Measurements from ENCODE around the gene HOXD4. TPM values are rescaled to one million over a fixed set of nuclear protein-coding genes. Genes with fewer than 3 reads are reported as not detected.

The HOXD4 gene
- total and polyA plus RNA-seq, 2 donors, result 0.09 to 1.0 TPM

Other genes starting within 250 kb of the HOXD4 start
- 23.5 TPM for gene LNPK, start 149.3 kb upstream of the HOXD4 start, total RNA-seq
- 9.1 TPM for gene LNPK, start 149.3 kb upstream of the HOXD4 start, polyA plus RNA-seq
- not detected for gene EVX2, start 67.6 kb upstream of the HOXD4 start, total RNA-seq
- gene EVX2, start 67.6 kb upstream of the HOXD4 start, polyA plus RNA-seq, result not detected
- gene HOXD13, start 58.8 kb upstream of the HOXD4 start, total RNA-seq, result not detected
- gene HOXD13, start 58.8 kb upstream of the HOXD4 start, polyA plus RNA-seq, result 0.11 TPM
- gene HOXD12, start 51.8 kb upstream of the HOXD4 start, total RNA-seq, result not detected
- not detected for gene HOXD12, start 51.8 kb upstream of the HOXD4 start, polyA plus RNA-seq
- not detected for gene HOXD11, start 44.3 kb upstream of the HOXD4 start, total RNA-seq
- gene HOXD11, start 44.3 kb upstream of the HOXD4 start, polyA plus RNA-seq, result 0.09 TPM
- gene HOXD10, start 34.8 kb upstream of the HOXD4 start, total RNA-seq, result not detected
- 0.09 TPM for gene HOXD10, start 34.8 kb upstream of the HOXD4 start, polyA plus RNA-seq
- 0.14 TPM for gene HOXD9, start 28.8 kb upstream of the HOXD4 start, total RNA-seq
- 1.8 TPM for gene HOXD9, start 28.8 kb upstream of the HOXD4 start, polyA plus RNA-seq
- 1.5 TPM for gene HOXD8, start 21.8 kb upstream of the HOXD4 start, total RNA-seq
- gene HOXD8, start 21.8 kb upstream of the HOXD4 start, polyA plus RNA-seq, result 3.4 TPM
- gene HOXD3, start 5.8 kb downstream of the HOXD4 start, total RNA-seq, result 0.28 TPM
- 0.82 TPM for gene HOXD3, start 5.8 kb downstream of the HOXD4 start, polyA plus RNA-seq
- gene HOXD1, start 37.1 kb downstream of the HOXD4 start, total RNA-seq, result 0.09 TPM
- 0.52 TPM for gene HOXD1, start 37.1 kb downstream of the HOXD4 start, polyA plus RNA-seq
- gene MTX2, start 117.9 kb downstream of the HOXD4 start, total RNA-seq, result 32.2 TPM
- 57.7 TPM for gene MTX2, start 117.9 kb downstream of the HOXD4 start, polyA plus RNA-seq

All from thymus (tissue), 2 donors.